ENCODE data around the gene ALKBH3. TPM values are rescaled to one million over a fixed set of nuclear protein-coding genes. Genes with fewer than 3 reads are reported as not detected.

The ALKBH3 gene
- total and polyA plus RNA-seq, 2 experiments from 2014 or later = 10.7 to 10.8 TPM

DNA sequence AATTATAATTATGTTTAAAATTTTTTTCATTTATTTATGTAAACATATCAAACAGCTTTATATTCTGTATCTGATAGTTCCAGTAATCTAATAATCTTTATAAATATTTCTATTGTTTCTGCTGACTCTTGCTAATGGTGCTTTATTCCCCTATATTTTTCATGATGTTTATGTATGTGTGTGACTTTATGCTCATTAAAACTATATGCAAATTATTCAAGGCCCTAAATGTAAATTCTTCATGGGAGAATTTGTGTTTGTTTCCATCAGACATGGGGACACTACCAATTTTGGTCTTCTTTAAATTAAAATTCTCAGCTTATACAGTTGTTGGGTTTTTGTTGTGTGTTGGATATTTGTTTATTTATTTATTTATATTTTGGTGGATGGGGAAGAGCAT lies 13.7 kb upstream of the ALKBH3 start:
- H3K4me3 Mint-ChIP-seq = no peak overlapping the region
- peaks cover 8% of the 10 kb centered on the region for H3K27me3 Mint-ChIP-seq (ENCODE audit: insufficient read depth, low read depth, poor library complexity)
- no peaks in the 10 kb centered on the region for H3K9me2 ChIP-seq (ENCODE audit: insufficient read depth)
- H3K27me3 ChIP-seq (ENCODE audit: insufficient read depth) = peaks cover 8% of the 10 kb centered on the region; the same call in 1 of the 2 replicates
- H3K4me1 Mint-ChIP-seq = no peaks in the 10 kb centered on the region
- H3K27ac ChIP-seq (ENCODE audit: low read depth) = no peak overlapping the region
- no peaks in the 10 kb centered on the region for H4K20me1 ChIP-seq (replicated peaks; ENCODE audit: insufficient read depth)
- TF ChIP-seq POLR2AphosphoS5 (IDR thresholded peaks at IDR 0.05; ENCODE audit: low read depth) = no peak
- no peak for TF ChIP-seq STAT1 (IDR thresholded peaks at IDR 0.05; ENCODE audit: unreplicated experiment)
- TF ChIP-seq, protein P1, sequence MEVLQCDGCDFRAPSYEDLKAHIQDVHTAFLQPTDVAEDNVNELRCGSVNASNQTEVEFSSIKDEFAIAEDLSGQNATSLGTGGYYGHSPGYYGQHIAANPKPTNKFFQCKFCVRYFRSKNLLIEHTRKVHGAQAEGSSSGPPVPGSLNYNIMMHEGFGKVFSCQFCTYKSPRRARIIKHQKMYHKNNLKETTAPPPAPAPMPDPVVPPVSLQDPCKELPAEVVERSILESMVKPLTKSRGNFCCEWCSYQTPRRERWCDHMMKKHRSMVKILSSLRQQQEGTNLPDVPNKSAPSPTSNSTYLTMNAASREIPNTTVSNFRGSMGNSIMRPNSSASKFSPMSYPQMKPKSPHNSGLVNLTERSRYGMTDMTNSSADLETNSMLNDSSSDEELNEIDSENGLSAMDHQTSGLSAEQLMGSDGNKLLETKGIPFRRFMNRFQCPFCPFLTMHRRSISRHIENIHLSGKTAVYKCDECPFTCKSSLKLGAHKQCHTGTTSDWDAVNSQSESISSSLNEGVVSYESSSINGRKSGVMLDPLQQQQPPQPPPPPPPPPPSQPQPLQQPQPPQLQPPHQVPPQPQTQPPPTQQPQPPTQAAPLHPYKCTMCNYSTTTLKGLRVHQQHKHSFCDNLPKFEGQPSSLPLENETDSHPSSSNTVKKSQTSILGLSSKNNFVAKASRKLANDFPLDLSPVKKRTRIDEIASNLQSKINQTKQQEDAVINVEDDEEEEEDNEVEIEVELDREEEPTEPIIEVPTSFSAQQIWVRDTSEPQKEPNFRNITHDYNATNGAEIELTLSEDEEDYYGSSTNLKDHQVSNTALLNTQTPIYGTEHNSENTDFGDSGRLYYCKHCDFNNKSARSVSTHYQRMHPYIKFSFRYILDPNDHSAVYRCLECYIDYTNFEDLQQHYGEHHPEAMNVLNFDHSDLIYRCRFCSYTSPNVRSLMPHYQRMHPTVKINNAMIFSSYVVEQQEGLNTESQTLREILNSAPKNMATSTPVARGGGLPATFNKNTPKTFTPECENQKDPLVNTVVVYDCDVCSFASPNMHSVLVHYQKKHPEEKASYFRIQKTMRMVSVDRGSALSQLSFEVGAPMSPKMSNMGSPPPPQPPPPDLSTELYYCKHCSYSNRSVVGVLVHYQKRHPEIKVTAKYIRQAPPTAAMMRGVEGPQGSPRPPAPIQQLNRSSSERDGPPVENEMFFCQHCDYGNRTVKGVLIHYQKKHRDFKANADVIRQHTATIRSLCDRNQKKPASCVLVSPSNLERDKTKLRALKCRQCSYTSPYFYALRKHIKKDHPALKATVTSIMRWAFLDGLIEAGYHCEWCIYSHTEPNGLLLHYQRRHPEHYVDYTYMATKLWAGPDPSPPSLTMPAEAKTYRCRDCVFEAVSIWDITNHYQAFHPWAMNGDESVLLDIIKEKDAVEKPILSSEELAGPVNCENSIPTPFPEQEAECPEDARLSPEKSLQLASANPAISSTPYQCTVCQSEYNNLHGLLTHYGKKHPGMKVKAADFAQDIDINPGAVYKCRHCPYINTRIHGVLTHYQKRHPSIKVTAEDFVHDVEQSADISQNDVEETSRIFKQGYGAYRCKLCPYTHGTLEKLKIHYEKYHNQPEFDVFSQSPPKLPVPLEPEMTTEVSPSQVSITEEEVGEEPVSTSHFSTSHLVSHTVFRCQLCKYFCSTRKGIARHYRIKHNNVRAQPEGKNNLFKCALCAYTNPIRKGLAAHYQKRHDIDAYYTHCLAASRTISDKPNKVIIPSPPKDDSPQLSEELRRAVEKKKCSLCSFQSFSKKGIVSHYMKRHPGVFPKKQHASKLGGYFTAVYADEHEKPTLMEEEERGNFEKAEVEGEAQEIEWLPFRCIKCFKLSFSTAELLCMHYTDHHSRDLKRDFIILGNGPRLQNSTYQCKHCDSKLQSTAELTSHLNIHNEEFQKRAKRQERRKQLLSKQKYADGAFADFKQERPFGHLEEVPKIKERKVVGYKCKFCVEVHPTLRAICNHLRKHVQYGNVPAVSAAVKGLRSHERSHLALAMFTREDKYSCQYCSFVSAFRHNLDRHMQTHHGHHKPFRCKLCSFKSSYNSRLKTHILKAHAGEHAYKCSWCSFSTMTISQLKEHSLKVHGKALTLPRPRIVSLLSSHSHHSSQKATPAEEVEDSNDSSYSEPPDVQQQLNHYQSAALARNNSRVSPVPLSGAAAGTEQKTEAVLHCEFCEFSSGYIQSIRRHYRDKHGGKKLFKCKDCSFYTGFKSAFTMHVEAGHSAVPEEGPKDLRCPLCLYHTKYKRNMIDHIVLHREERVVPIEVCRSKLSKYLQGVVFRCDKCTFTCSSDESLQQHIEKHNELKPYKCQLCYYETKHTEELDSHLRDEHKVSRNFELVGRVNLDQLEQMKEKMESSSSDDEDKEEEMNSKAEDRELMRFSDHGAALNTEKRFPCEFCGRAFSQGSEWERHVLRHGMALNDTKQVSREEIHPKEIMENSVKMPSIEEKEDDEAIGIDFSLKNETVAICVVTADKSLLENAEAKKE (CRISPR knock-in tag; IDR thresholded peaks at IDR 0.05) = no peak
- no peak for TF ChIP-seq JUNB (IDR thresholded peaks at IDR 0.05; ENCODE audit: unreplicated experiment)
- TF ChIP-seq, protein P2, sequence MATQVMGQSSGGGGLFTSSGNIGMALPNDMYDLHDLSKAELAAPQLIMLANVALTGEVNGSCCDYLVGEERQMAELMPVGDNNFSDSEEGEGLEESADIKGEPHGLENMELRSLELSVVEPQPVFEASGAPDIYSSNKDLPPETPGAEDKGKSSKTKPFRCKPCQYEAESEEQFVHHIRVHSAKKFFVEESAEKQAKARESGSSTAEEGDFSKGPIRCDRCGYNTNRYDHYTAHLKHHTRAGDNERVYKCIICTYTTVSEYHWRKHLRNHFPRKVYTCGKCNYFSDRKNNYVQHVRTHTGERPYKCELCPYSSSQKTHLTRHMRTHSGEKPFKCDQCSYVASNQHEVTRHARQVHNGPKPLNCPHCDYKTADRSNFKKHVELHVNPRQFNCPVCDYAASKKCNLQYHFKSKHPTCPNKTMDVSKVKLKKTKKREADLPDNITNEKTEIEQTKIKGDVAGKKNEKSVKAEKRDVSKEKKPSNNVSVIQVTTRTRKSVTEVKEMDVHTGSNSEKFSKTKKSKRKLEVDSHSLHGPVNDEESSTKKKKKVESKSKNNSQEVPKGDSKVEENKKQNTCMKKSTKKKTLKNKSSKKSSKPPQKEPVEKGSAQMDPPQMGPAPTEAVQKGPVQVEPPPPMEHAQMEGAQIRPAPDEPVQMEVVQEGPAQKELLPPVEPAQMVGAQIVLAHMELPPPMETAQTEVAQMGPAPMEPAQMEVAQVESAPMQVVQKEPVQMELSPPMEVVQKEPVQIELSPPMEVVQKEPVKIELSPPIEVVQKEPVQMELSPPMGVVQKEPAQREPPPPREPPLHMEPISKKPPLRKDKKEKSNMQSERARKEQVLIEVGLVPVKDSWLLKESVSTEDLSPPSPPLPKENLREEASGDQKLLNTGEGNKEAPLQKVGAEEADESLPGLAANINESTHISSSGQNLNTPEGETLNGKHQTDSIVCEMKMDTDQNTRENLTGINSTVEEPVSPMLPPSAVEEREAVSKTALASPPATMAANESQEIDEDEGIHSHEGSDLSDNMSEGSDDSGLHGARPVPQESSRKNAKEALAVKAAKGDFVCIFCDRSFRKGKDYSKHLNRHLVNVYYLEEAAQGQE (IDR thresholded peaks at IDR 0.05; ENCODE audit: unreplicated experiment) = no peak
- no peak for TF ChIP-seq CREB1 (CRISPR knock-in tag; IDR thresholded peaks at IDR 0.05; ENCODE audit: low read depth)
- TF ChIP-seq ZNF114 (CRISPR knock-in tag; IDR thresholded peaks at IDR 0.05) = no peak
- TF ChIP-seq NANOG (IDR thresholded peaks at IDR 0.05; ENCODE audit: borderline replicate concordance) = no peak
- TF ChIP-seq, protein P3, sequence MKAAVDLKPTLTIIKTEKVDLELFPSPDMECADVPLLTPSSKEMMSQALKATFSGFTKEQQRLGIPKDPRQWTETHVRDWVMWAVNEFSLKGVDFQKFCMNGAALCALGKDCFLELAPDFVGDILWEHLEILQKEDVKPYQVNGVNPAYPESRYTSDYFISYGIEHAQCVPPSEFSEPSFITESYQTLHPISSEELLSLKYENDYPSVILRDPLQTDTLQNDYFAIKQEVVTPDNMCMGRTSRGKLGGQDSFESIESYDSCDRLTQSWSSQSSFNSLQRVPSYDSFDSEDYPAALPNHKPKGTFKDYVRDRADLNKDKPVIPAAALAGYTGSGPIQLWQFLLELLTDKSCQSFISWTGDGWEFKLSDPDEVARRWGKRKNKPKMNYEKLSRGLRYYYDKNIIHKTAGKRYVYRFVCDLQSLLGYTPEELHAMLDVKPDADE (IDR thresholded peaks at IDR 0.05) = no peak
- TF ChIP-seq EZH2phosphoT487 (IDR thresholded peaks at IDR 0.05; ENCODE audit: unreplicated experiment) = no peak
- no peak for TF ChIP-seq ZNF331 (CRISPR knock-in tag; IDR thresholded peaks at IDR 0.05; ENCODE audit: low read depth)
- no peak overlapping the region for H3K27ac Mint-ChIP-seq
- H3K4me3 ChIP-seq = no peak overlapping the region
- no peaks in the 10 kb centered on the region for H3K4me1 ChIP-seq (ENCODE audit: insufficient read depth)
- ATAC-seq = no peak
- H3K36me3 ChIP-seq (ENCODE audit: insufficient read depth) = no peaks in the 10 kb centered on the region
- H3K36me3 Mint-ChIP-seq (ENCODE audit: low read depth) = no peaks in the 10 kb centered on the region
- no peaks in the 10 kb centered on the region for H3F3A ChIP-seq (replicated peaks; ENCODE audit: low read depth)
- H3K9me3 Mint-ChIP-seq = no peaks in the 10 kb centered on the region
- no peaks in the 10 kb centered on the region for H3K79me2 ChIP-seq (replicated peaks; ENCODE audit: insufficient read depth)
- DNase-seq (ENCODE audit: low spot score) = no peak
- H2AFZ ChIP-seq = no peak overlapping the region
- no peak overlapping the region for H3K4me2 ChIP-seq
